Right lobe of liver (tissue), 4 donors: ENCODE results near the gene GRID2IP.

ENCODE experiments used
- POLR2A ChIP-seq: fragments of 450-650 bp; IDR thresholded peaks from one replicate; pipeline ENCODE4 v1.6.1; 2017; ENCODE audit warnings: antibody characterized with exemption, mild to moderate bottlenecking
- TF ChIP-seq, protein P1 (sequence below), 4 donors: fragments of 200-600 bp in 3 of 4; fragments of 450-650 bp in 1 of 4; IDR thresholded peaks; one replicate each; pipeline versions ENCODE4 v1.5.1 to v1.8.0; 2016 to 2022; ENCODE audit warnings: antibody characterized with exemption in 4 of 4, mild to moderate bottlenecking in 2 of 4
- donor health status: DM: no; HTN: no; CAD: no.
- donor health status: DM: no; HTN: no; CAD: no.
- donor health status: DM: no; HTN: yes; CAD: no.

DNA sequence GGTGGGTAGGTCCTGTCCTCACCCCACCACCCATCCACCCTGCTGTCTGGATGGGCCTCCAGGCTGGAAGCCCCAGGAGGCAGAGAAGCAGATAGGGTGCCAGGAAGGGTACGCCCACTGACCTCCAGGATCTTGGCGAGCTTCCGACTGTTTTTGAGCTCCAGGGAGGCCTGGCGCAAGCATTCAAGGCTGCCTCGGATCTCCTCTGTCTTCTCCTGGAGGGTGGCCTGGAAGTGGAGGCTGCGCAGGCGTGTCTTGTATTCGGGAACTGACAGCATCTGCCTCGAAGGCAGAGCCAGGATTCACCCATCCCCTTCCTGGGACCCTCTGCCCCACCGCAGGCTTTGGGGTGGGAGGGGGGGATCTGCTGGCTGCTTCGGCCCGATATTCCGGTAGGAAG, 48.4 kb downstream of the GRID2IP start:
- TF ChIP-seq, protein P1, sequence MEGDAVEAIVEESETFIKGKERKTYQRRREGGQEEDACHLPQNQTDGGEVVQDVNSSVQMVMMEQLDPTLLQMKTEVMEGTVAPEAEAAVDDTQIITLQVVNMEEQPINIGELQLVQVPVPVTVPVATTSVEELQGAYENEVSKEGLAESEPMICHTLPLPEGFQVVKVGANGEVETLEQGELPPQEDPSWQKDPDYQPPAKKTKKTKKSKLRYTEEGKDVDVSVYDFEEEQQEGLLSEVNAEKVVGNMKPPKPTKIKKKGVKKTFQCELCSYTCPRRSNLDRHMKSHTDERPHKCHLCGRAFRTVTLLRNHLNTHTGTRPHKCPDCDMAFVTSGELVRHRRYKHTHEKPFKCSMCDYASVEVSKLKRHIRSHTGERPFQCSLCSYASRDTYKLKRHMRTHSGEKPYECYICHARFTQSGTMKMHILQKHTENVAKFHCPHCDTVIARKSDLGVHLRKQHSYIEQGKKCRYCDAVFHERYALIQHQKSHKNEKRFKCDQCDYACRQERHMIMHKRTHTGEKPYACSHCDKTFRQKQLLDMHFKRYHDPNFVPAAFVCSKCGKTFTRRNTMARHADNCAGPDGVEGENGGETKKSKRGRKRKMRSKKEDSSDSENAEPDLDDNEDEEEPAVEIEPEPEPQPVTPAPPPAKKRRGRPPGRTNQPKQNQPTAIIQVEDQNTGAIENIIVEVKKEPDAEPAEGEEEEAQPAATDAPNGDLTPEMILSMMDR (IDR thresholded peaks at IDR 0.05), result no peak
- TF ChIP-seq POLR2A, result no peak
